NCI-H1105 (cell line): ENCODE data around the gene CALCR.
"Not testable (repeated sequence)": the region's sequence is repeated elsewhere in the genome, so short reads cannot be mapped to it uniquely, and the experiment has no call there.

Experiments
- DNase-seq: peaks from one replicate; lab custom pipeline; 2025; lab: John Stamatoyannopoulos, UW

The CALCR gene

GRCh38 chr7:93562106-93562505 lies 12.4 kb downstream of the CALCR start:
- DNase-seq: no peak

DNA sequence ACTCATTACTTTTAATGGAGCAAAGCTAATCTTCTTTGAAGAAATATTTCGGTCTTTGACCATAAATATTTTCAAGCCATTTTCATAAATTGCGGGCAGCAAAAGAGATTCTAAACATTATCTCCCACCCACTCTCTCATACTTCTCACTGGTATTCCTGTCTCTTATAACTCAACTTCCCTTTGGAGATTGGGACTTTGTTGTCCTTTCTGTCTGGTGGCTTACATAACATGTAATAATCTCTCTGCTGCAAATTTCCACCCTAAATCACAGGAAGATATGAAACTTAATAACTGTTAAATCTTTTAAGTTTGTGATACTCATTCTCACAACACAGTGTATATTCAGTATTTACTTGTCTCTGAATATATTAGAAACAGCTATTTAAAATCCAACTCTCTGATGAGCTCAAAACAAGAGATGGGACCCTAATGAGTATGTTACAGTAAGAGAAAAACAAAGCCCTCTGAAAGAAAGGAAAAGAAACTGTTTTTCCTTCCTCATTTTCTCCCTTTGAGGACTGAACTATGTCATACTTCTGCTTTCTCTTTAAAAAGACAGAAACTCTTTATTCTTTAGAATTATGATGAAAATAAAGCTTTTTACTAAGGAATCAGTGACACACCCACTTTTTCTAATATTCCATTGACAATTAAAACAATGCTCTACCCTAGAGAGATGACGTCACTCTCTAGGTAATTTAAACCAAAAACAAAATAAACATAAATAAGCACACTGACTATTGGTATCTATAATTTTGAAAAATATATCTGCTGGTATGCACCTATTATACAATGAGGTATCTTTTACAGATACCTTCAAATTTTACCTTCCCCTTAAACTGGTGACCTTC lies 14.7 kb downstream of the CALCR start:
- DNase-seq: no peak

DNA sequence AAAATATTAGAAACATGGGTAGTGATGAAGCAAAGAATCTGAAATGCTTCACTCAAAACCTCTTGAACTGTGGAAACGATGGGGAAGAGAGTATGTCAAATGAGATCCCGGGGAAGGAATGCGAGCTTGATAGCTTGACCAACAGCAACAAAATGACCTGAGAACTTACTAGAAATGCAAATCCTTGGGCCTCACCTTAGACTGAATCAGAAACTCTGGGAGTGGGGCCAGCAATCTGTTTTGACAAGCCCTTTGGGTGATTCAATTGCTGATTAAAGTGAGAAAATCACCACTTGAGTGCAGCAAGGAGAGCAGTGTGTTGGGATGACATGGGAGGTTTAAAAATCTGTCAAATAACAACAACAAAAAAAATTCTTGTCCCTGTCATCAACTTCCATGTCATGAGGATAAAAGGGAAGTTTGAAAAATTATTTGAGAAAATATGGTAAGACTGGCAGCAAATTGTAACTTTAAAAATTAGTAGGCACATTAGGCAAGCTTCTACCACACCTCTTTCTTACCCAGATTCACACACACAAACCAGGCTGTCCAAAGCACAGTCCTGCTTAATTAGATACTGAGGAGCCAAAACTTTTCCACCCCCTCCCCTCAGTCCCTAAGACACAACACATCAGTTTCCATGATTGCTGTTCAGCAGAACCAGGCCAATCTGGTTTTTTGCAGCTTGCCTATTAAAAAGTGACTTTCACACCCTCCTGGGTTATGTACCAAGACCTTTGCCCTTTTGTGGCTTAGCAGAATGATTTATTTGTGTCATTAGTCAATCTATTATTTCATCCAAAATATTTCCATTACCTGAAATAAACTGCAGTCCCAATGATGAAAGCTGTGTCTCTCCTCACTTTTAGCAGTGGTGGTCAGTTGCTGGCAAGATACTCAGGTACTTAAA lies 15.6 kb downstream of the CALCR start:
- peak; percentile 25 for DNase-seq

DNA sequence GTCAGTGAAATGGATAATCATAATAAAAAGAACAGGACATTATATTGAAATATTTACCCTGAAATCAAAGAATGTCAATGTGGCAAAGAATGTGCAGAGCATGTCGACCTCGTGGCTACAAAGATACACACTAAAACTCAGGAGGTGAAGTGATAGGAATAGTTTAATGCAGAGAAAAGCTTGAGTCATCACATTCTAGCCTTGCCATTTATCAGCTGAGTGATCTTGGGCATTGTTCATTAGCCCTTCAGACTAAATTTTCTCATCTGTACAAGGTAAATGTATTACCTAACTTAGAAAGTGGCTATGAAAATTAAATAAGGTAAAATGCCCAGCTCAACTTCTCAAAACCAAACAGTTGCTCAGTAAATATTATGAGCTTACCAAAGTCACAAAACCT lies 22.6 kb downstream of the CALCR start:
- DNase-seq: no peak

GRCh38 chr7:93551063-93551895 lies 23.2 kb downstream of the CALCR start:
- DNase-seq: no peak

DNA sequence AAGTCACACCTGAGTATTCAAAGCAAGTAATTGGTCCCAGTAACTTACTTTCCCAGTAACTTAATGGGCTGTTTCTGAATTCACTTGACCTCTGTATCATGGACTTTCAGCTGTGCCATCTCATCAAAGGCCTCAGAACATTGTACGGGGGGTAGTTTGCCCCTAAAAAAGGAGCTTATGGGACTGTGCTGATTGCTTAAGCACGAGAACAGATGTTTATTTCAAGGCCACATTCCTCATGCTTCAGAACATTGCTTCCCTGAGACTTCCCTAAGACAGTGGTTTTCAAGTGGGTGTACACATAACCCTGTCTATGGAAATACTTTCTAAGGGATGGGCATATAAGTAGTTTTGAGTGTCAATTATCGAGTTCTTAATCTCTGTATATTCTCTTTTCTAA lies 26.8 kb downstream of the CALCR start:
- DNase-seq: no peak

- no peak for DNase-seq
Observed at GRCh38 chr7:93544691-93545090, 29.8 kb downstream of the CALCR start.

DNA sequence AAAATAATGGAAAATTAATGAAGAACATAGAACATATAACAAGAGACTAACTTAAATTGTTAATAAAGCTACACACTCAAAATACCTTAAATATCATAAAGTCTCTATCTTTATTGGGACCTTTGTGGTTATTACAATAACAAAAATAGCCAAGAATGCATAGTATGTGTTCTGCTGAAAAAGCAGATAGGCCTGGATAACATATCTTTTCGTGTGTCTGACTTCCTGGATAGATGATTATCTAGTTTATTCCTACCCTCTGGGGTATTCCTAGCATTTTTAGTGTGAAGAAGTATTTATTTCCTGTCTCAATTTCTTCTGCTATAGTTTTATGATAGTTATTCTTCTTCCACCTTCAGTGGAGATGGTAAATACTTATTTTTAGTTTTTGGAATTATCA lies 36.5 kb downstream of the CALCR start:
- DNase-seq: no peak

DNA sequence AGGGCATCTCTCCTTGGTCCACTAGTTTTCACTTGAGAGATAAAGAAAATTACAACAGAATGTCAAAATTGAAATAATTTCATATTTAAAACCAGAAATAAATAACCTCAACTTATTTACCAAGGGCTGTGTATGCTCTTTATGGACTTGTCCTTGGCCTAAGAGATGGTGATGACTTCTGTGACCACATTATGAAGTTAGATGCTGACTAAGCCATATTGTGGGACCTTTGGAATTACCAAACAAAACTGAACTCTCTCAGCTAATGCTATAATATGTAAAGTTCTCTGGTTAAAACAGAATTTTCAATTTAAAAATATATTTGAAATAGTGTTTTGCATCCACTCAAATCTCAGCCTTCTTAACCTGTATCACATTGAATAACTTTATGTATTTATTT lies 38.9 kb downstream of the CALCR start:
- no peak for DNase-seq

DNA sequence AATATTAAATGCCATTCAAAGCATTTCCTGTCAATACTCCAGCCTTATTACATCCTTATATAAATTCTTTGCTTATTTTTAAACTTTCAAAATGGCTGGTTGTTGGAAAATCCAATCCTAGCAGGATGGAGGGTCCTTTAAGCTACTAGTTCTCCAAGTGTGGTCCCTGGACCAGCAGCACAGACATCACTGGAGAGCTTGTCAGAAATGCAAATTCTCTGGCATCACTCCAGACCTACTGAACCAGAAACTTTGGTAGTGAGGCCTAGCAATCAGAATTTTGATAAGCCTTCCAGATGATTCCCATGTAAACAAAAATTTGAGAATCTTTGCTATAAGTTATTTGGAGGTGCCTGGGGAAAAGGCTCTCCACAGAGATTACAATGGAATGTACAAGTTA lies 43.8 kb downstream of the CALCR start:
- DNase-seq: no peak

DNA sequence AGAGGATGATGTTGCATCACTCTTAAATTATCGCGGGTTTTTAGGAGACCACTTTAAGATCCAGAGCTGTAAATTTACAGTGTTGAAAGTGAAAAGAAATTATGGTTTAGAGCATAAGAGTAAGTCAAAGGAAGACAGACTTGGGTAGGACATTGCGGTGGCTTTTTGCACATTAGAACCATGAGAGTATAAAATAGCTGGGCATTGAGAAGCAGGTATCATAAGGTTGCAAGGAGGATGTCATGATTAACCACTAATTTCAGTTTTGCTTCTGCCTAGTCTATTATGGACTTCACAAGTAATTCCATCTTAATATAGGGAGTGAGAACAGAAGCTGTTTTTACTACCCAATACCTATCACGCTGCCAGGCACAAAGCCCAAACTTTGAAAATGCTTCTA lies 57.7 kb downstream of the CALCR start:
- DNase-seq: no peak

DNA sequence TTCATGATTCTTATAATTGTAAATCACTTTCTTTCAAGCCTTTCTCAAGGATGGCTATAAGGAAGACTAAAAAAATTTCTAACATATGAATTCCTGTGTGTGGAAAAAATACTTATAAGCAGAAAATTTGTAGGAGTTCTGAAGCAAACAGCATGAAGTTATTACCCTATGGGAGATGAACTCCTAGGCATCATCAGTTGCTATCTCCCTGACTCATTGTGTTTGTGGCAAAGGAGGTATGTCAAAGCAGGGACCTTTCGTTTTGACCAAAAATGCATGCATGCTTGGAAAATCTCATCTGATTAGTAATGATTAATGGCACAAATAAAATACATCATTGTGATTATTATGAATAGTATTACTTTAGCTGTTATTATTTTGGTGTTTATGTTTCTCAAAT lies 59.4 kb downstream of the CALCR start:
- DNase-seq: no peak

DNA sequence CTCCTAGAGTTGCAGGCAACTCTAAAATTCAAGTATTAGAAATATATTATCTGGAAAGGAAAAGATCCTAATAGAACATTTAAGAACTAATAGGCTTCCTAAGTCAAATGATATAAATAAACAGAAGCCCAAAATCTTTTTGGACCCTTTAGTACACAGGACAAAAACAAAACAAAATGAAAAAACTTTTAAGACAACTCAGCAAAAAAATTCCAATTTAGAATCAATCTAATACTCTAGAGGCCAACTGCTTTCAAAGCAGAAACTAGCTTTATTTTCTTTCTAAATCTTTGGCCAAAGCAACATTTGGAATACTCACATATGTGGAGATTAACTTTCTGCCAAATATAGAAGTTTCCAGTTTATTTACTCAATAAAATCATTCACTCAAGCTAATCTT lies 65.2 kb downstream of the CALCR start:
- no peak for DNase-seq

GRCh38 chr7:93503088-93503487 lies 71.4 kb downstream of the CALCR start:
- no peak for DNase-seq

DNA sequence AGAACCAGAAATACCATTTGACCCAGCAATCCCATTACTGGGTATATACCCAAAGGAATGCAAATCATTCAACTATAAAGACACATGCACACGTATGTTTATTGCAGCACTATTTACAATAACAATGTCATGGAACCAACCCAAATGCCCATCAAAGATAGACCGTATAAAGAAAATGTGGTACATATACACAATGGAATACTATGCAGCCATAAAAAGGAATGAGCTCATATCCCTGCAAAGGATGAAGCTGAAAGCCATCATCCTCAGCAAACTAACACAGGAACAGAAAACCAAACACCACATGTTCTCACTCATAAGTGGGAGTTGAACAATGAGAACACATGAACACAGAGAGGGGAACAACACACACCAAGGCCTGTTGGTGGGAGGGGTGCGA lies 82.7 kb downstream of the CALCR start:
- not testable (repeated sequence) for DNase-seq

DNA sequence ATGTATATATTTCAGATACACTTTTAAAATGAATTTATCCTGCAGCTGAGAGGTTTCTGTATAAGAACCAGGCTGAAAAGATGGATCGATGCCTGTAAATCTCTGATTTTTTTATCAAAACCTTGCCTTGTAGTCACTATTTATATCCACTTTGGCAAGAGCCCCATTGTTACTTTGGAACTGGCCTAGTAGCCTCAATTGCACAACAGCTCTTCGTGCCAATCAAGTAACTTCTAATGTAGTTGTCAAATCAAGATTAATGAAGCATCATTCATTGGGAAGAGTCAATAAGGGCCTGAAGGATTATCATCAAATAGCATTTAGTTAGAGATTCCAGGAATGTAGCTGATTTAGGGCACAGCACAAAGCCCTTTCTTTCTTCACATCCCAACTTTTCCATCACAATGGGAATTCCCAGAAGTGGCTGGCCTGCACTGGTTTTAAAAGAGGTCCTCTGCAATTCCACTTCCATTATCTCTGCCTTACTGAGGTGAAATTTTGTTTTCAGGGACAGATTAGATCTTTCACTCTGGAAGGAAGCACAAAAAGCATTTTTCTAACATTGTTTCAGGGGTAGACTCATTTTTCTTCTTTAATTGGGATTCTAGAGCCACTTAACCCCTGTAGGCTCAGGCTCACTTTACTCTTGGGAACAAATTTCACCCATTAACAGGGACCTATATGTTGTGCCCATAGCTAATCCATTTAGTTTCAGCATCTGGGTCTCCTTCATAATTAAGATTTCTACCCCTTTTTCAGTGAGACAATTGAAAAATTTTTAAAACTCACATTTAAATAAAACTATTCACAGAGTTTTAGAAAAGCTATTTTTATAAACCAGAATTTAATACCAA lies 97.8 kb downstream of the CALCR start:
- no peak for DNase-seq

- DNase-seq: no peak
Observed at GRCh38 chr7:93475811-93476210, 98.7 kb downstream of the CALCR start.

GRCh38 chr7:93471456-93471855 lies 103.1 kb downstream of the CALCR start:
- no peak for DNase-seq

GRCh38 chr7:93463764-93464163 lies 110.8 kb downstream of the CALCR start:
- DNase-seq: no peak

DNA sequence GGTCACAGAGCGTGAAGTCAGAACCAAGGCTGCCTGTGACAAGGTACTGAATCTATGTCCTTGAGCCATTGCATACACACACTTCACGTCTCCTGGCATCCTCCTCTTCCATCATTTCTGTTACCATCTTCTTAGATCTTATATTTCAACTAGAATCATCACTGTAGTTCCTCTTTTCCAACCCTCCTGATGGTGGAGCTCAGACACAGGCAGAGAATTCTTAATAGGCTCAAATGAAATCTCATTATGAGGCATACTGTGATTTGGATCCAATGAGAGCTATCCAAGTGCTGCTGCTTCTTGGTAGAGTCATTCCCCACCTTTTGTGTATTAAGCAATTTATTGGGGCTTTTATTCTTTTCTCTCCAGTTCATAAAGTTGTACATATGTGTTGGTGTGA lies 113.2 kb downstream of the CALCR start:
- DNase-seq: peak; percentile 26

GRCh38 chr7:93453262-93453661 lies 121.3 kb downstream of the CALCR start:
- DNase-seq: no peak
